GM19468 (cell line): ENCODE measurements around the gene GPC5.
"Not testable (repeated sequence)": the region's sequence is repeated elsewhere in the genome, so short reads cannot be mapped to it uniquely, and the experiment has no call there.

ENCODE experiments used
- ATAC-seq: cut with Tn5 transposase; IDR thresholded peaks from one replicate; pipeline ENCODE4 v1.9.1; 2021; ENCODE audit warnings: mild to moderate bottlenecking, moderate library complexity, moderate number of reproducible peaks; ENCODE audit not compliant: unreplicated experiment; ENCODE audit errors: extremely low read depth

Gene GPC5

GRCh38 chr13:91805605-91806004 is 407.2 kb downstream of the GPC5 start:
- ATAC-seq: no peak

GRCh38 chr13:91809161-91809560 is 410.7 kb downstream of the GPC5 start:
- ATAC-seq: no peak

GRCh38 chr13:91813253-91813652 is 414.8 kb downstream of the GPC5 start:
- ATAC-seq: no peak

- no peak for ATAC-seq
Observed at GRCh38 chr13:91816263-91816807, 417.9 kb downstream of the GPC5 start.

GRCh38 chr13:91817250-91817649 is 418.8 kb downstream of the GPC5 start:
- no peak for ATAC-seq

- no peak for ATAC-seq
Observed at GRCh38 chr13:91824416-91824815, 426.0 kb downstream of the GPC5 start.

- no peak for ATAC-seq
Observed at GRCh38 chr13:91825516-91825915, 427.1 kb downstream of the GPC5 start.

- ATAC-seq: no peak
Observed at GRCh38 chr13:91836553-91836952, 438.1 kb downstream of the GPC5 start.

GRCh38 chr13:91845612-91846011 is 447.2 kb downstream of the GPC5 start:
- ATAC-seq: no peak

GRCh38 chr13:91863699-91864098 is 465.3 kb downstream of the GPC5 start:
- ATAC-seq: no peak

GRCh38 chr13:91868351-91868750 is 469.9 kb downstream of the GPC5 start:
- no peak for ATAC-seq

- ATAC-seq: no peak
Observed at GRCh38 chr13:91878491-91878890, 480.1 kb downstream of the GPC5 start.

GRCh38 chr13:91879360-91879759 is 480.9 kb downstream of the GPC5 start:
- no peak for ATAC-seq

- no peak for ATAC-seq
Observed at GRCh38 chr13:91882918-91883317, 484.5 kb downstream of the GPC5 start.

GRCh38 chr13:91889641-91890040 is 491.2 kb downstream of the GPC5 start:
- ATAC-seq: no peak

GRCh38 chr13:91891141-91891540 is 492.7 kb downstream of the GPC5 start:
- ATAC-seq: no peak

GRCh38 chr13:91893040-91893439 is 494.6 kb downstream of the GPC5 start:
- no peak for ATAC-seq

GRCh38 chr13:91894316-91894715 is 495.9 kb downstream of the GPC5 start:
- no peak for ATAC-seq

- ATAC-seq: no peak
Observed at GRCh38 chr13:91896547-91896946, 498.1 kb downstream of the GPC5 start.

GRCh38 chr13:91898986-91899385 is 500.6 kb downstream of the GPC5 start:
- ATAC-seq: not testable (repeated sequence)

GRCh38 chr13:91902291-91902690 is 503.9 kb downstream of the GPC5 start:
- no peak for ATAC-seq

GRCh38 chr13:91904005-91904404 is 505.6 kb downstream of the GPC5 start:
- ATAC-seq: peak; percentile 86

- no peak for ATAC-seq
Observed at GRCh38 chr13:91904597-91904996, 506.2 kb downstream of the GPC5 start.
